ENCODE measurements around the gene HDAC9.

Gene HDAC9

DNA sequence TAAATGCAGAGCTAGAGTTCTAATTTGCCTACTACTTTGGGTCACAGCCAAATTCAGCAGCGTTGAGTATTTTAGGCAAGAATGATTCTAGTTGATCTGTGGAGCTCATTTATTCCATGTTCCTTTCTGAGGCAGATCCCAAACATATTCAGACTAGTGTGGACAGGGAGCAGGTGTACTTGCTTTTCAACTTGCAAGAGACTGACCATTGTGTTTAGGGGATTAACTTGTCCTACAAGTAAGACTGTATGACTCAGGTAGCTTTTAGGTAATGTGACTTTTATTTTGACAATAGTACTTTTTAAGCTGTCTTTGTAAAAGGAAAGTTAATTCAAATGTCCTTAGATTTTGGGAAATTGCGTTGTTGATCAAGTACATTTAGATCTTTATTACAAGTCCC is 336.4 kb downstream of the HDAC9 start:
- Histone ChIP-seq H3K9ac (ENCODE audit: insufficient read length) (peak overlapping the region; percentile 4), H3K36me3 (ENCODE audit: insufficient read depth, low read length) (no peaks in the 10 kb centered on the region), H3K27ac (peak overlapping the region; percentile 94), H3K9me3 (ENCODE audit: low read depth, low read length) (no peaks in the 10 kb centered on the region), H3K4me3 (peak overlapping the region; percentile 75)
- TF ChIP-seq FOXP2 (optimal IDR thresholded peaks at IDR 0.05; ENCODE audit: control extremely low read depth, extremely low read length, insufficient read depth) (no peak), POLR2AphosphoS5 (IDR thresholded peaks at IDR 0.05; ENCODE audit: borderline replicate concordance, low read depth, low read length) (no peak), EZH2 (IDR thresholded peaks at IDR 0.05) (no peak)
- DNase-seq (ENCODE audit: low read depth, low spot score) = no peak

DNA sequence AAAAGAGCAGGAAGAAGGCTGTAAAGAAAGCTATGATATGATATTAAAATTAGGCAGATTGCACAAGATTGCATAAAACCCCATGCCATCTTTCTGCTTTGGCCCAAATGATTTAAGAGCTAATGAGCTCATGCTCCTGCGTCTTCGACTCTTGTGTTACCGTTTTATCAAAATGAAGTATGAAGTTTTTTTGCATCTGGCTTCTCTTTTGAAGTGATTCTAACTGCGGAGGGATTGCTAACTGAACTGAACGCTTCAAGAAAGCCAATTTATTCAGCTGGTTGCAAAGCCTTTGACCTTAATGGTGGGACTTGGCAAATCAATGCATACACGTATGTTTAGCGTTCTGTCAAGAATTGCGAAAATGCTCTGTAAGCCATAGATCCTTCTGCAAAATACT is 339.0 kb downstream of the HDAC9 start:
- TF ChIP-seq EZH2 (IDR thresholded peaks at IDR 0.05) = no peak
- no peak for TF ChIP-seq FOXP2 (optimal IDR thresholded peaks at IDR 0.05; ENCODE audit: control extremely low read depth, extremely low read length, insufficient read depth)
- TF ChIP-seq POLR2AphosphoS5 (IDR thresholded peaks at IDR 0.05; ENCODE audit: borderline replicate concordance, low read depth, low read length) = peak; percentile 19; the same call in 1 of the 2 replicates
- Histone ChIP-seq H3K36me3 (ENCODE audit: insufficient read depth, low read length) (no peaks in the 10 kb centered on the region; the same call in 1 of the 2 replicates), H3K27ac (peak overlapping the region; percentile 98)

DNA sequence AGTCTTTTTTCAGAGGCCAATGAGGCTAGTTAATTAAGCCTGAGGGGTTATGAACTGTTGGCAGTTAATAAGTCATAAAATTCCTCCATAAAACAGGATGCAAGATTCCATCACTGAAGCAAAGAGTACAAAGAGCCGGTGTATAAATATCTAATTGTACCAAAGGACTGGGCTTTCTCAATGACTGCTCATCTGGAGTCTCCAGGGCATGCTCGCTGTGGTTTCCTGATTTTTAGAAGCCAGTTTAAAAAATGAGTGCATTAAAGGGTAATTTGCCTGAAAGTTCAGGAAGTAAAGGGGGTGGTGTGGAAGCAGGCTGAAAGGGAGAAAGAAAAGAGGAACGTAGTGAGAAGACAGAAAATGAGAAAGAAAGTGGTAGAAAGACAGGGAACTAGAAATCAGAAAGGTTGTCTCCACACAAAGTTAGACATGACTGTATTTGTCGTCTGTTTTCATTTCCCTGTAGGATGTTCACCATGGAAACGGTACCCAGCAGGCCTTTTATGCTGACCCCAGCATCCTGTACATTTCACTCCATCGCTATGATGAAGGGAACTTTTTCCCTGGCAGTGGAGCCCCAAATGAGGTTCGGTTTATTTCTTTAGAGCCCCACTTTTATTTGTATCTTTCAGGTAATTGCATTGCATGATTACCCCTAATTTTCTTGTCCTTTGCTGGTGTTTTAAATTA is 339.6 kb downstream of the HDAC9 start:
- H3K4me3 ChIP-seq = peak overlapping the region; percentile 74
- peak overlapping the region; percentile 98 for H3K27ac ChIP-seq
- H3K9me3 ChIP-seq (ENCODE audit: low read depth, low read length) = no peaks in the 10 kb centered on the region
- DNase-seq (ENCODE audit: low read depth, low spot score) = peak; percentile 95
- H3K9ac ChIP-seq (ENCODE audit: insufficient read length) = peak overlapping the region; percentile 66
- no peak for TF ChIP-seq FOXP2 (optimal IDR thresholded peaks at IDR 0.05; ENCODE audit: control extremely low read depth, extremely low read length, insufficient read depth)
- TF ChIP-seq POLR2AphosphoS5 (IDR thresholded peaks at IDR 0.05; ENCODE audit: borderline replicate concordance, low read depth, low read length) = peak; percentile 54; the same call in 1 of the 2 replicates
- H3K36me3 ChIP-seq (ENCODE audit: insufficient read depth, low read length) = no peaks in the 10 kb centered on the region; the same call in 1 of the 2 replicates

More for the DNA sequence above, 339.0 kb downstream of the HDAC9 start:
- H3K4me3 ChIP-seq = peak overlapping the region; percentile 74
- peak overlapping the region; percentile 66 for H3K9ac ChIP-seq (ENCODE audit: insufficient read length)
- no peaks in the 10 kb centered on the region for H3K9me3 ChIP-seq (ENCODE audit: low read depth, low read length)
- peak; percentile 98 for DNase-seq (ENCODE audit: low read depth, low spot score)

DNA sequence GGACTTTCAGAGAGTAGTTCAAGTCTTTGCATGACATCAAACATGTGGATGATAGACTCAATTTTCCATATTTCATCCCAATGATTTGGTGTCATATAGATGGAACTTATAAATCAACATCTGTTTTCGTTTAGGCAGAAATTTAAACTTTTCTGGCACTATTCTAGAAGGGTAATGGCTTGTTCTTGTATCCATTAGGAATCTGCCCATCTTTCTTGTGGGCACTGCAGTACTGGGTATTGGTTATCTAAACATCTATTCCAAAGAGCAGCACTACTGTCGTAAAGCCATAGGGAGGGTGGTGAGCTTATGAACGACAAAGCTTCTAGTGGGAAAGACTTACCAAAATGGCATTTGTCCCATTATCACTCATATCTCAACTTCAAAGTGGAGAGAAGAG is 348.4 kb downstream of the HDAC9 start:
- Histone ChIP-seq H3K9me3 (ENCODE audit: low read depth, low read length) (no peaks in the 10 kb centered on the region), H3K9ac (ENCODE audit: insufficient read length) (no peak overlapping the region), H3K27ac (peak overlapping the region; percentile 100), H3K36me3 (ENCODE audit: insufficient read depth, low read length) (no peaks in the 10 kb centered on the region), H3K4me3 (no peak overlapping the region)
- no peak for TF ChIP-seq POLR2AphosphoS5 (IDR thresholded peaks at IDR 0.05; ENCODE audit: borderline replicate concordance, low read depth, low read length)
- no peak for TF ChIP-seq FOXP2 (optimal IDR thresholded peaks at IDR 0.05; ENCODE audit: control extremely low read depth, extremely low read length, insufficient read depth)
- TF ChIP-seq EZH2 (IDR thresholded peaks at IDR 0.05) = no peak
- no peak for DNase-seq (ENCODE audit: low read depth, low spot score)

DNA sequence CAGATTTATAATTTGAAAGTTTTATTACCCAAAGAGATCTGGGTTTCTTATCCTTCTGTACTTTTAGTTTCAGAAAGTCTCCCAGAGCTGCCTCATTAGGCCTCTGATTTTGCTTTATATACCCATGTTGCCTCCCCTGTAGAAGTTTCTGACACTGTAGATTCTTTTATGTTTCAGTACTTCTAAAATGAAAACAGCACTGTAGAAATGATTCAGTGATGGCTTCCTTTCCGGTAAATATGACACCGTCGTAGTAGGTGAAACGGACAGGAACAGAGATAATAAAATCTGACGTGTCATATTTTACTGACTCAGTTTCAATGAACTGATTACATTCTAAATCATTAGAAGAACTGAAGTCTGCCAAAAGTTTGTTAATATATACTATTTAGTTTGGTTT is 349.2 kb downstream of the HDAC9 start:
- no peak for DNase-seq (ENCODE audit: low read depth, low spot score)
- Histone ChIP-seq H3K4me3 (no peak overlapping the region), H3K9me3 (ENCODE audit: low read depth, low read length) (no peaks in the 10 kb centered on the region), H3K9ac (ENCODE audit: insufficient read length) (peak overlapping the region; percentile 2), H3K27ac (peak overlapping the region; percentile 100), H3K36me3 (ENCODE audit: insufficient read depth, low read length) (no peaks in the 10 kb centered on the region)
- TF ChIP-seq EZH2 (IDR thresholded peaks at IDR 0.05) = no peak
- no peak for TF ChIP-seq FOXP2 (optimal IDR thresholded peaks at IDR 0.05; ENCODE audit: control extremely low read depth, extremely low read length, insufficient read depth)
- no peak for TF ChIP-seq POLR2AphosphoS5 (IDR thresholded peaks at IDR 0.05; ENCODE audit: borderline replicate concordance, low read depth, low read length)

DNA sequence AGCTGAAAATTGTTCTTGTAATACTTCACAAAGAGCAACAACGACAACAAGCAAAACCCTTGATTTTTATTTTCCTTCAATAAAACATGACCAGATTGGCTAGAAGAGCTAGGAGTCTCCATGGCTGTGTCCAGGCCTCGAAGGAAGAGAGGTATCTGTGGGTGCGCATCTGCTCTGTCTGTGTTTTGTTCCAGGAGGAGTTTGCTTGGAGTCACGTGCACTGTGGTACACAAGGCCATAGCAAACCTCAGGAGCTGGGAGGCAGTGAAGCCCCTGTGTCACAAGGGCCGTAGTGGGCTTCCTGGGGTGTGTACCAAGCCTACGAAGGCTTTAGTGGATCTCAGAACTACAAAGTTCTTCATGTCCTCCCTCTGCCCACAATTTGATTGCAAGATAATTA is 350.2 kb downstream of the HDAC9 start:
- no peak for DNase-seq (ENCODE audit: low read depth, low spot score)
- peak overlapping the region; percentile 67 for H3K9ac ChIP-seq (ENCODE audit: insufficient read length)
- no peak overlapping the region for H3K4me3 ChIP-seq
- no peaks in the 10 kb centered on the region for H3K36me3 ChIP-seq (ENCODE audit: insufficient read depth, low read length)
- no peaks in the 10 kb centered on the region for H3K9me3 ChIP-seq (ENCODE audit: low read depth, low read length)
- TF ChIP-seq EZH2 (IDR thresholded peaks at IDR 0.05) (no peak), POLR2AphosphoS5 (IDR thresholded peaks at IDR 0.05; ENCODE audit: borderline replicate concordance, low read depth, low read length) (no peak), FOXP2 (optimal IDR thresholded peaks at IDR 0.05; ENCODE audit: control extremely low read depth, extremely low read length, insufficient read depth) (no peak)
- H3K27ac ChIP-seq = peak overlapping the region; percentile 100

DNA sequence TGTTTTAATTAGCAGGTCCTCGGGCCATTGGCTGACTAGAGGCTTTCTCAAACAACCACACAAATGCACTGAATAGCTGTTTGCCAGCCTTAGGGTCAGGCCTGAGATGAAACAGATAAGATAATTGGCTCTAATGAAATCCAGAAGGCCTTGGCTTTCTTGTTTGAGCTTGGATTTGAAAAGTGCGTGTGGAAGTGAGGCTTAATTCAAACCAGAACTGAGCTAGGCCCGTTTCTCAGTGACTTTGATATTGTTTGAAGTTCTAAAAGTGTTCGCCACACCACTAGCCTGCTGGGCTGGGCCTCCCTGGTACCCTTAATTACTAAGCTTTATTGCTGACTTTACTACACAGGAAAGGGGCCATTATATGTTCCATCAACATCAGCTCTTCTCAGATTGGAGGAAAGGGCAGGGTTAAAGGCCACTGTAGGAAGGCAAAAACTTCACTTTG is 351.2 kb downstream of the HDAC9 start:
- H3K9me3 ChIP-seq (ENCODE audit: low read depth, low read length) = no peaks in the 10 kb centered on the region
- TF ChIP-seq EZH2 (IDR thresholded peaks at IDR 0.05) = no peak
- peak; percentile 97 for TF ChIP-seq FOXP2 (optimal IDR thresholded peaks at IDR 0.05; ENCODE audit: control extremely low read depth, extremely low read length, insufficient read depth)
- peak; percentile 67; the same call in 1 of the 2 replicates for TF ChIP-seq POLR2AphosphoS5 (IDR thresholded peaks at IDR 0.05; ENCODE audit: borderline replicate concordance, low read depth, low read length)
- DNase-seq (ENCODE audit: low read depth, low spot score) = peak; percentile 96
- H3K9ac ChIP-seq (ENCODE audit: insufficient read length) = peak overlapping the region; percentile 67
- H3K4me3 ChIP-seq = peak overlapping the region; percentile 65
- H3K36me3 ChIP-seq (ENCODE audit: insufficient read depth, low read length) = no peaks in the 10 kb centered on the region
- peak overlapping the region; percentile 100 for H3K27ac ChIP-seq

DNA sequence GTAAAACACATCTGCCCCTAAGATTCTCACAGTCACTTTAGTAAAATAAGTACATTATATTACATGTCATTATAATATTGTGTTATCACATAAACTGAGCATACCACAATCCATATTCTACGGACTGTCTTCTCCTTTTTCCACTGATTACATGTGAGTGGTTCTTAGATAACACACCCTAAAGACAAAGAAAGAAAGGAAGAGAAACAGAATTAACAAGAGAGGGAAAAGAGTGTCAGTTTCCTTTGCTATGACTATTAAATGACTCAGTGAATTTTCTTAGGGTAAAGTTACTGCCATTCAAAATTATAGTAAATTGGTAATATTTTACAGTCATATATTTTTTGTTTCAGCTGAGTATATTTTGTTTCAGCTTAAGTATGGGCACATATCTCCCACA is 353.6 kb downstream of the HDAC9 start:
- peak overlapping the region; percentile 100 for H3K27ac ChIP-seq
- H3K9me3 ChIP-seq (ENCODE audit: low read depth, low read length) = no peaks in the 10 kb centered on the region
- no peak for DNase-seq (ENCODE audit: low read depth, low spot score)
- no peak for TF ChIP-seq FOXP2 (optimal IDR thresholded peaks at IDR 0.05; ENCODE audit: control extremely low read depth, extremely low read length, insufficient read depth)
- peak overlapping the region; percentile 13 for H3K4me3 ChIP-seq
- H3K9ac ChIP-seq (ENCODE audit: insufficient read length) = no peak overlapping the region
- no peaks in the 10 kb centered on the region for H3K36me3 ChIP-seq (ENCODE audit: insufficient read depth, low read length)

All from SK-N-MC (cell line).